Chondrocyte (in vitro differentiated cells): ENCODE data around the gene EVX1. TPM values are rescaled to one million over a fixed set of nuclear protein-coding genes. Genes with fewer than 3 reads are reported as not detected.
A peak's percentile ranks its signal among the peaks of the same experiment; 100 is the strongest.

ENCODE experiments used
- DNase-seq: peaks from one replicate; pipeline ENCODE4 v3.0.0; 2021; ENCODE audit warnings: mixed read lengths, low spot score
- H3K27ac Mint-ChIP-seq: one replicate; pipeline ENCODE4 v1.8.0; 2021; ENCODE audit warnings: mild to moderate bottlenecking, moderate library complexity, mixed read lengths; ENCODE audit not compliant: unreplicated experiment
- H3K27me3 Mint-ChIP-seq: 2 replicates; pipeline ENCODE4 v1.8.0; 2021; ENCODE audit warnings: low read depth, mixed read lengths
- H3K36me3 Mint-ChIP-seq: 2 replicates; pipeline ENCODE4 v1.8.0; 2021; ENCODE audit warnings: low read depth, mixed read lengths
- H3K4me1 Mint-ChIP-seq: 2 replicates; pipeline ENCODE4 v1.8.0; 2021; ENCODE audit warnings: low read depth, mild to moderate bottlenecking, mixed read lengths
- H3K4me3 Mint-ChIP-seq: one replicate; pipeline ENCODE4 v1.8.0; 2021; ENCODE audit warnings: mild to moderate bottlenecking, moderate library complexity, mixed read lengths; ENCODE audit not compliant: unreplicated experiment
- H3K9me3 Mint-ChIP-seq: 2 replicates; pipeline ENCODE4 v1.8.0; 2021; ENCODE audit warnings: low read depth, mixed read lengths
- total RNA-seq: library from RNA; stranded (reverse); gene quantifications from 3 replicates; pipeline ENCODE4 v1.2.1, GENCODE V29; 2021
- TF ChIP-seq, protein P1 (sequence below): fragments of 200-600 bp; sonication (generic); IDR thresholded peaks from 2 replicates; pipeline ENCODE4 v1.5.0; 2021; ENCODE audit warnings: antibody characterized with exemption, mild to moderate bottlenecking, moderate library complexity

The EVX1 gene
- total RNA-seq, 1 donor from 2014 or later: not detected

DNA sequence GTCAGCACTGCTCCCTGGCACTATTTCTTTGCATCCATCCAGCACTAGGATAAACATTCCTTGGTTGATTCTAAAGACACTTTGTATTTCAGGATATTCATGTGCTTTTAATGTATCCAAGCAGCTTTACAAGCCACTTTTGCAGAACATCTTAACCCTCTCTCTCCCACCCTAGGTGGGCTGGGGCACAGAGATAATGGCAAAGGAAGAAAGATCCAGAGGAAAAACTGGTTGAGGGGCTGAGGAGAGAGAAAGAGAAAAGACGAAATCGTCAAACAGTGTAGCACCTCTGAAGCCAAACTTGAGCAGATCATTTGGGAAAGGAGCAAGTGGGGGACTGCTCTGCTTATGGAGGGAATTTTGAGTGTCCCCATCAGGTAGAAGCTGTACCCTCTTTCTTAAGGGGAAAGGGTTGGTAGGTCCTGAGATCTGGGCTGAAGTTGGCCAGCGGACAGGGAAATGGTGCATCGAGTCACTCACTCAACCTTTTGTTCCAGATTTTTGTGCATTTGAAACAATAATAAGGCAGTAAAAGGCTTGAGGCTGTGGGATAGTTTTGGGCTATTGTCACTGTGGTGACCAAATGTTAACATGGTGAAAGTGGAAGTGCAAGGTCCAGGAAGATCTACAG lies 38.5 kb upstream of the EVX1 start:
- Mint-ChIP-seq H3K27me3 (peaks cover 85% of the 10 kb centered on the region), H3K9me3 (no peaks in the 10 kb centered on the region), H3K4me1 (peaks cover 28% of the 10 kb centered on the region), H3K27ac (no peak overlapping the region), H3K4me3 (no peak overlapping the region), H3K36me3 (peaks cover 4% of the 10 kb centered on the region)
- no peak for DNase-seq
- TF ChIP-seq, protein P1, sequence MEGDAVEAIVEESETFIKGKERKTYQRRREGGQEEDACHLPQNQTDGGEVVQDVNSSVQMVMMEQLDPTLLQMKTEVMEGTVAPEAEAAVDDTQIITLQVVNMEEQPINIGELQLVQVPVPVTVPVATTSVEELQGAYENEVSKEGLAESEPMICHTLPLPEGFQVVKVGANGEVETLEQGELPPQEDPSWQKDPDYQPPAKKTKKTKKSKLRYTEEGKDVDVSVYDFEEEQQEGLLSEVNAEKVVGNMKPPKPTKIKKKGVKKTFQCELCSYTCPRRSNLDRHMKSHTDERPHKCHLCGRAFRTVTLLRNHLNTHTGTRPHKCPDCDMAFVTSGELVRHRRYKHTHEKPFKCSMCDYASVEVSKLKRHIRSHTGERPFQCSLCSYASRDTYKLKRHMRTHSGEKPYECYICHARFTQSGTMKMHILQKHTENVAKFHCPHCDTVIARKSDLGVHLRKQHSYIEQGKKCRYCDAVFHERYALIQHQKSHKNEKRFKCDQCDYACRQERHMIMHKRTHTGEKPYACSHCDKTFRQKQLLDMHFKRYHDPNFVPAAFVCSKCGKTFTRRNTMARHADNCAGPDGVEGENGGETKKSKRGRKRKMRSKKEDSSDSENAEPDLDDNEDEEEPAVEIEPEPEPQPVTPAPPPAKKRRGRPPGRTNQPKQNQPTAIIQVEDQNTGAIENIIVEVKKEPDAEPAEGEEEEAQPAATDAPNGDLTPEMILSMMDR: no peak

DNA sequence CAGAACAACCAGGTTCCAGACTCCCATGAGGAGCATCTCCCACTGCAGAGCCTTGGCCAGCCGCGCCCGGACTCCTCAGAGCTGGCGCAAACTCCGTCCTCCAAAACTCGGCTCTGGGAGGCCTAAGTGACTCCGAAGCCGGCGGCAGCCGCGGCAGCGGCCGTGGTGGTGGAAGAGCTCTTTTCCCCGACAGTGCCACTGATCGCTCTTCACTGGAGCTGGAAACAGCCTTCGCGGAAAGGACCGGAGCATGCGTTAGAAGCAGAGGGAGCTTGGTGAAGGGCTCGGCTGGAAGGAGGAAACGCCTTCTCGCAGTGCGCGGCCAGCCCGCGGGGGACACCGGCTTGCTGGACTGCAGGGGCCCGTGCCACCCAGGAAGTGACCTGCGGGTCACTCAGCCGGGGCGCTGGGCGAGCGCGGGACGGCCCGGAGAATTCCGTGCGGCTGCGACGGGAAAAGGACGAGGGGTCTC lies 37.7 kb upstream of the EVX1 start:
- Mint-ChIP-seq H3K36me3 (peaks cover 4% of the 10 kb centered on the region), H3K9me3 (no peaks in the 10 kb centered on the region), H3K27me3 (peaks cover 88% of the 10 kb centered on the region), H3K4me1 (peaks cover 27% of the 10 kb centered on the region), H3K4me3 (peak overlapping the region; percentile 60), H3K27ac (no peak overlapping the region)
- no peak for DNase-seq
- TF ChIP-seq, protein P1: no peak

DNA sequence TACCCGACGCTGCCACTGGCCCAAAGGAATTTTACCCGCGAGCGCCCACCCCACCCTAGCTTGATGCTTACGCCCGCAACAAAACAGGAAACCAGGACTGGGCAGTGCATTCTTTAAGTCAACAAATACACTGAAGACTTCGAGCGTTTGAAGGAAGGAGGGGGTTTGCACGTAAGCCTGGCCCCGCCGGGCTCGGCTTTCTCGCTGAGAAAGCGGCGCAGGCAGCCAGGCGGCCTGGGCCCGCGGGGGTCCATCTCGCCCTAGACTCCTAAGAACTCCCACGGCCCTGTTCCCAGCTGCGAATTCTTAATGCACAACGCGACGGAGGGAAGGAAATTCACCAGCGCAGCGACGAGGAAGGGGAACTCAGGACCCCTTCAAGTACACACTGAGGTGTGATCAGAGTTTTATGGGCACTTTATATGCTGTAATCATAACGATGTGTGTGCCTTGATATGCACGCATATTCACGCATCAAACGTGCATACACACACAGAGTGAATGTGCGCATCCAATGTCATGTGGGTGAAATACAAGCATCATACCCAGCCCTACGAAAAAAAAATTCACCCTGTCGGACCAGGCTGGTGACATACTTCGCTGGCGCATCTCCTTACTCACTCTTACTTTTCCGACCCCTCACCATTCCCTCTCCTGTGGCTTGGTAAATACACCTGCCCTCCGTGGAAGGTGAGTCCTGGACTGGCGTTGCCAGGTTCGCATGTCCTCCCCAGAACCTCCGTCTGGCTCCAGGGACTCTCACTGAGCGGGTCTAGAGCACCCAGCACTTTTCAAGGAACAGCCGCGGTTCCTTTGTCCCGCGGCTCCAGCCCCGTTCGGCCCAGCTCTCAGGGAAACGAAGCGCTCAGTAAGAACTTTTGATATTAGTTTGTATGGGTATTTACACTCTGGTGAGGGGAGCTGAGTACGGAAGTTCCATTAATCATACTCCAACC lies 37.0 kb upstream of the EVX1 start:
- Mint-ChIP-seq H3K4me1 (peaks cover 27% of the 10 kb centered on the region), H3K36me3 (peaks cover 4% of the 10 kb centered on the region), H3K27me3 (peaks cover 91% of the 10 kb centered on the region), H3K4me3 (peak overlapping the region; percentile 60), H3K27ac (no peak overlapping the region), H3K9me3 (no peaks in the 10 kb centered on the region)
- DNase-seq: no peak
- TF ChIP-seq, protein P1: no peak

DNA sequence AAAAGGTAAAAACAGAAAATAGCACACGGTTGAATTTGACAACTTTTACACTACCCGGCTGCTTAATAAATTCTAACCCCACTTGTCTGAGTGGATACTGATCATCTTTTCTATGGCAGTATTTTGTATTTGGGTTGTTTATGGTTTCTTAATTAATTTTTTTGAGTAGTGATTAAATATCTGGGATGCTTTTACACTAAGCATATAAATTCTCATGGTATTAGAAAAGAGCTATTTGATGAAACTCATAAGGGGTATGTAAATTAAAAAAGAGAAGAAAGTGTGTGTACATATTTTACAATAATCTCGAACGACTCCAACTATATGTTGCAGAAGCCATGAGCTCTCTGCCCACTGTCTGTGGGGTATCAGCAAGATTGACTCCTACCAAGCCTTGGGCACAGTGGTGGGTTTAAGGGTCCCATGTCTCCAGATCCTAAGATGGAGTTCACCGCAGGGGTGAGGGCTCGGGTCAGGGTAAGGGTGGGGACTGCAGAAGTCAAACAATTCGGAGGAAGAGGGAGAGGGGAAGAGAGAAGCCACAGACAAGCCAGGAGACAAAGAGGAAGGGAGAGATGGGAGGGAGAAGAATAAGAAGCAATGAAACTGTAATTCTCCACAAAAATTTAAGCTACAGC lies 35.1 kb upstream of the EVX1 start:
- Mint-ChIP-seq H3K4me3 (no peak overlapping the region), H3K9me3 (no peaks in the 10 kb centered on the region), H3K36me3 (peaks cover 4% of the 10 kb centered on the region), H3K27me3 (peaks cover 89% of the 10 kb centered on the region), H3K27ac (no peak overlapping the region), H3K4me1 (peaks cover 20% of the 10 kb centered on the region)
- TF ChIP-seq, protein P1: no peak
- no peak for DNase-seq

DNA sequence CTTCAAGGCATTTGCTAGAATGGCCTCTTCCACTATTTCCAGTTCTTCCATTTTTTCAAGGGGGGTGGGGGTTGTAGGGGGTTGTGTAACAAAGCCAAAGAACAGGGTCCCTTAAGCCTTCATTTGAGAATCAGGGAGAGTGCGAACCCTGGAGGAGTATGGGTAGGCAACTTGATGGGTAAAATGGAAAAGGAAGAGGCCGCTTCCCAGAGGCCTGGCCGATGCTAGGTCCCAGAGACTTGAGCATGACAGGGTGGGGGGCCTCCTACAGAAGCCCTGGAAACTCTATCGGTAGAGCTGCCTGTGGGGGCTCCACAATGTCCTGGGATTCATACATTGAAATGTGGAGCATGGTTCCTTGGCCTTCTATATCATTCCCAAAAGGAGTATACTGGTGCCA lies 33.6 kb upstream of the EVX1 start:
- Mint-ChIP-seq H3K27me3 (peaks cover 85% of the 10 kb centered on the region), H3K9me3 (no peaks in the 10 kb centered on the region), H3K27ac (no peak overlapping the region), H3K36me3 (peaks cover 4% of the 10 kb centered on the region), H3K4me3 (no peak overlapping the region), H3K4me1 (peaks cover 22% of the 10 kb centered on the region)
- no peak for DNase-seq
- TF ChIP-seq, protein P1: no peak
